Activated T-helper 17 cell treated with anti-CD3 and anti-CD28 coated beads, Interleukin-2, amount 50 U/mL, for 72 hours (primary cell): Measurements from ENCODE around the gene COP1. TPM values are rescaled to one million over a fixed set of nuclear protein-coding genes. Genes with fewer than 3 reads are reported as not detected.
"Not testable (repeated sequence)": the region's sequence is repeated elsewhere in the genome, so short reads cannot be mapped to it uniquely, and the experiment has no call there.

ENCODE experiments used
- ATAC-seq: fragments of 150-1000 bp; cut with Tn5 transposase; replicated peaks from 2 replicates; pipeline ENCODE4 v1.10.0; 2021; ENCODE audit warnings: mild to moderate bottlenecking, moderate library complexity
- H3K27ac Mint-ChIP-seq: one replicate; pipeline ENCODE4 v1.8.0; 2022; ENCODE audit warnings: mixed read lengths
- H3K27me3 Mint-ChIP-seq: one replicate; pipeline ENCODE4 v1.8.0; 2022; ENCODE audit warnings: mixed read lengths
- H3K36me3 Mint-ChIP-seq: one replicate; pipeline ENCODE4 v1.8.0; 2022; ENCODE audit warnings: low read depth, mild to moderate bottlenecking, mixed read lengths
- H3K4me1 Mint-ChIP-seq: one replicate; pipeline ENCODE4 v1.8.0; 2022; ENCODE audit warnings: mixed read lengths
- H3K4me3 Mint-ChIP-seq: one replicate; pipeline ENCODE4 v1.8.0; 2022; ENCODE audit warnings: mild to moderate bottlenecking, mixed read lengths
- H3K9me3 Mint-ChIP-seq: one replicate; pipeline ENCODE4 v1.8.0; 2022; ENCODE audit warnings: mixed read lengths
- total RNA-seq, 2 donors: library from RNA; stranded (reverse); gene quantifications; one replicate each; pipeline ENCODE4 v1.2.3, GENCODE V29; 2022

Gene COP1
- total RNA-seq, 2 donors from 2014 or later: 42.0 to 43.8 TPM

GRCh38 chr1:176058686-176059085, 148.4 kb downstream of the COP1 start:
- no peak overlapping the region for H3K4me3 Mint-ChIP-seq
- H3K27ac Mint-ChIP-seq: no peak overlapping the region
- no peak for ATAC-seq
- H3K36me3 Mint-ChIP-seq: peaks cover 20% of the 10 kb centered on the region
- no peaks in the 10 kb centered on the region for H3K4me1 Mint-ChIP-seq
- no peaks in the 10 kb centered on the region for H3K9me3 Mint-ChIP-seq
- H3K27me3 Mint-ChIP-seq: no peaks in the 10 kb centered on the region

DNA sequence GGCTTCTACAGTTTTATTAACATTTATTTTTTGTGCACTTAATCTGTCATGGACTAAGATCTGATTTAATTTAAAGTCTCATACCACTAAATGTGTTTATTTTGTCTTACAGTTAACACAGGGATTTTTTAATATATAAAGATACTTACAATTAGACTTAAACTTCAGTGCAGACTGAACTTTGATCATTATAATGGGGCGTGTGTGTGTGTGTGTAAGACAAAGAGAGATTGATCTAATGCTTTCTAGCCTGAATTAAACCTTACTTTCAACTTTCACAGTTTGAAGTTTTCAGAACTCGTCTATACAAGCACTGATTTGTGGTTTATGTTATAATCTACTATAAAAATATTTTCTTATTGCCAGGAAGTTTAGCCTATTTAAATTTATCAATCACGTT, 150.8 kb downstream of the COP1 start:
- Mint-ChIP-seq H3K36me3 (peaks cover 14% of the 10 kb centered on the region), H3K4me1 (no peaks in the 10 kb centered on the region), H3K27ac (no peak overlapping the region), H3K9me3 (no peaks in the 10 kb centered on the region), H3K27me3 (no peaks in the 10 kb centered on the region), H3K4me3 (no peak overlapping the region)
- ATAC-seq: no peak

DNA sequence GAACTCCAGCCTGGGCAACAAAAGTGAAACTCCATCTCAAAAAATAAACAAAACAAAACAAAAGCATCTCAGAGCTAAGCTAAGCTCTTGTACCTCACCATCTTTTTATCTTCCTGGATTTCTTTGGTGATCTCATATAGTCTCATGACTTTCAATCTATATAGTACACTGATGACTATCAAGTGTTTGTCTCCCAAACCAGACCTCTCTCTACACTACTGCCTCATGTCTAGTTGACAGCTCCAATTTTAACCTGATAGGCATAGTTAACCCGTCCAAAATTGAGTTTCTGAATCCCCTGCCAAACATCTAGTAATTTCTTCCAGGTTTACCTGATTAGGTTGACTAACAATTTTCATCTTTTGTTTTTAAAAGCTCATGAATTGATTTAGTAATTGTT, 151.7 kb downstream of the COP1 start:
- Mint-ChIP-seq H3K27ac (no peak overlapping the region), H3K27me3 (no peaks in the 10 kb centered on the region), H3K36me3 (peaks cover 8% of the 10 kb centered on the region), H3K9me3 (no peaks in the 10 kb centered on the region), H3K4me1 (no peaks in the 10 kb centered on the region), H3K4me3 (no peak overlapping the region)
- peak; percentile 26 for ATAC-seq

DNA sequence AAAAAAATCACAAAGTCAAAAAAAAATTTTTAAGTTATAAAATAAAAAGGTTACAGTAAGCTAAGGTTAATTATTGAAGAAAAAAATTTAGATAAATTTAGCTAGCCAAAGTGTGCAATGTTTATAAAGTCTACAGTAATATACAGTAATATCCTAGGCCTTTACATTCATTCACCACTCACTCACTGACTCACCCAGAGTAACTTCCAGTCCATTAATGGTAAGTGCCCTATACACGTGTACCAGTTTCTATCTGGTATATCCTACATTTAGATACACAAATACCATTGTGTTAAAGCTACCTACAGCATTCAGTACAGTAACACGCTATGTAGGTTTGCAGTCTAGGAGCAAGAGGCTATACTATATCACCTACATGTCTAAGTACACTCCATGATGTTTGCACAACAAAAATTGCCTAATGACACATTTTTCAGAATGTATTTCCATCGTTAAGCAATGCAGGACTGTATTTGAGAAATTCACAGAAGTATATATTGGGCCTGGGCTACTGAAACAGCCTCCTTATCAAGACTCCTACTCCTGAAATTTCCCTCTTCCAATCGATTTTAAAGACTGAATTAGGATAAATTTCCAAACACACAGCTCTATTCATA, 155.1 kb downstream of the COP1 start:
- no peaks in the 10 kb centered on the region for H3K4me1 Mint-ChIP-seq
- H3K9me3 Mint-ChIP-seq: no peaks in the 10 kb centered on the region
- peaks cover 9% of the 10 kb centered on the region for H3K36me3 Mint-ChIP-seq
- H3K27me3 Mint-ChIP-seq: no peaks in the 10 kb centered on the region
- H3K4me3 Mint-ChIP-seq: no peak overlapping the region
- H3K27ac Mint-ChIP-seq: no peak overlapping the region
- ATAC-seq: no peak

DNA sequence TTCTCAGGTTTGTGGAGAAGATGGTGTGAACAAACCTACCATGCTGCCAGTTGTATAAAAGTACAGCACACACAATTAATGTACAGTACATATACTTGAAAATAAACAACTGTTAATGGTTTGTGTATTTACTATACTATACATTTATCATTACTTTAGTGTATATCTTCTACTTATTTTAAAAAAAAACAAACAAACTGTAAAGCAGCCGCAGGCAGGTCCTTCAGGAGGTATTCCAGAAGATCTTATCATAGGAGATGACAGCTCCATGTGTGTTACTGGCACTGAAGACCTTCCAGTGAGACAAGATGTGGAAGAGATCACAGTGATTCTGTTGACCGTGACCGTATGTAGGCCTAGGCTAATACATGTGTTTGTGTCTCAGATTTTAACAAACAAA, 155.7 kb downstream of the COP1 start:
- H3K27me3 Mint-ChIP-seq: no peaks in the 10 kb centered on the region
- peaks cover 4% of the 10 kb centered on the region for H3K36me3 Mint-ChIP-seq
- no peak overlapping the region for H3K4me3 Mint-ChIP-seq
- no peaks in the 10 kb centered on the region for H3K9me3 Mint-ChIP-seq
- no peak overlapping the region for H3K27ac Mint-ChIP-seq
- ATAC-seq: no peak
- no peaks in the 10 kb centered on the region for H3K4me1 Mint-ChIP-seq

GRCh38 chr1:176049582-176049981, 157.5 kb downstream of the COP1 start:
- ATAC-seq: no peak
- H3K27ac Mint-ChIP-seq: no peak overlapping the region
- no peaks in the 10 kb centered on the region for H3K9me3 Mint-ChIP-seq
- peaks cover 11% of the 10 kb centered on the region for H3K36me3 Mint-ChIP-seq
- no peaks in the 10 kb centered on the region for H3K27me3 Mint-ChIP-seq
- no peak overlapping the region for H3K4me3 Mint-ChIP-seq
- H3K4me1 Mint-ChIP-seq: no peaks in the 10 kb centered on the region

- H3K4me3 Mint-ChIP-seq: no peak overlapping the region
Measured at GRCh38 chr1:176046926-176047325, 160.2 kb downstream of the COP1 start.

GRCh38 chr1:176043537-176043936, 163.5 kb downstream of the COP1 start:
- Mint-ChIP-seq H3K27me3 (no peaks in the 10 kb centered on the region), H3K27ac (no peak overlapping the region)

More at GRCh38 chr1:176046926-176047325, 160.2 kb downstream of the COP1 start:
- Mint-ChIP-seq H3K27ac (no peak overlapping the region), H3K4me1 (no peaks in the 10 kb centered on the region), H3K27me3 (no peaks in the 10 kb centered on the region), H3K36me3 (peaks cover 28% of the 10 kb centered on the region), H3K9me3 (no peaks in the 10 kb centered on the region)
- ATAC-seq: no peak

GRCh38 chr1:176033881-176034280, 173.2 kb downstream of the COP1 start:
- Mint-ChIP-seq H3K9me3 (no peaks in the 10 kb centered on the region), H3K4me3 (no peak overlapping the region), H3K36me3 (peaks cover 84% of the 10 kb centered on the region), H3K27me3 (no peaks in the 10 kb centered on the region), H3K4me1 (peaks cover 3% of the 10 kb centered on the region), H3K27ac (no peak overlapping the region)
- no peak for ATAC-seq

More at GRCh38 chr1:176043537-176043936, 163.5 kb downstream of the COP1 start:
- Mint-ChIP-seq H3K36me3 (peaks cover 58% of the 10 kb centered on the region), H3K4me3 (no peak overlapping the region), H3K9me3 (no peaks in the 10 kb centered on the region), H3K4me1 (no peaks in the 10 kb centered on the region)
- ATAC-seq: no peak

- peaks cover 3% of the 10 kb centered on the region for H3K4me1 Mint-ChIP-seq
- no peak overlapping the region for H3K4me3 Mint-ChIP-seq
- H3K36me3 Mint-ChIP-seq: peaks cover 82% of the 10 kb centered on the region
- no peak for ATAC-seq
- no peak overlapping the region for H3K27ac Mint-ChIP-seq
- no peaks in the 10 kb centered on the region for H3K9me3 Mint-ChIP-seq
- no peaks in the 10 kb centered on the region for H3K27me3 Mint-ChIP-seq
Measured at GRCh38 chr1:176033474-176033873, 173.6 kb downstream of the COP1 start.

DNA sequence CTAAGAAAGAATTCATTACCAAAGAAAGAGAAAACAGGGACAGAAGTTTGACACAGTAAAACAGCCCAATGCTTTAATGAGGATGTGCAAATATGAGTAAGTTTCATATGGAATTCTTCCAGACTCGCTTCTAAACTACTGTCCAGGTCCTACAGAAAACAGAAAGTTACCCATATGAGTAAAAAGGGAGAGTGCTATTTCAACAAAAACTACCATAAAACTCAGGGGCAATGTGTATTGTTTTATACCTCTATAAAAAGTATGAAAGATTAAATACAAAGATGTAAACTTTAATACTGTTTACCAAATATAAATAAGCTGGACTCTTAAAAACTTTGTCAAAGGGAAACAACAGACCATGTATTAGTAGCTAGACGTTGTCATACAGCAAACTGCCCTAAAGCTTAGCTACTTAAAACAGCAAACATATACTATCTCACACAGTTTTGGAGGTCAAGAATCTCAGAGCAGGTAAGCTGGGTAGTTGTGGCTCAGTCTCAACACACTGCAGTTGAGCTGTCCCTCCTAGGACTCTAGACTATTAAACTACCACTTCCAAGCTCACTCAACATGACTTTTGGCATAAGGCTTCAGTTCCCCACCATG, 174.9 kb downstream of the COP1 start:
- Mint-ChIP-seq H3K4me3 (no peak overlapping the region), H3K27ac (peak overlapping the region; percentile 42), H3K4me1 (peaks cover 8% of the 10 kb centered on the region), H3K27me3 (no peaks in the 10 kb centered on the region), H3K36me3 (peaks cover 81% of the 10 kb centered on the region), H3K9me3 (no peaks in the 10 kb centered on the region)
- ATAC-seq: no peak

- H3K4me1 Mint-ChIP-seq: peaks cover 8% of the 10 kb centered on the region
- no peak overlapping the region for H3K27ac Mint-ChIP-seq
- ATAC-seq: no peak
- no peak overlapping the region for H3K4me3 Mint-ChIP-seq
- peaks cover 79% of the 10 kb centered on the region for H3K36me3 Mint-ChIP-seq
- H3K9me3 Mint-ChIP-seq: no peaks in the 10 kb centered on the region
- no peaks in the 10 kb centered on the region for H3K27me3 Mint-ChIP-seq
Measured at GRCh38 chr1:176029609-176030008, 177.5 kb downstream of the COP1 start.

GRCh38 chr1:176029155-176029554, 177.9 kb downstream of the COP1 start:
- H3K4me1 Mint-ChIP-seq: peaks cover 8% of the 10 kb centered on the region
- peaks cover 79% of the 10 kb centered on the region for H3K36me3 Mint-ChIP-seq
- no peaks in the 10 kb centered on the region for H3K27me3 Mint-ChIP-seq
- H3K4me3 Mint-ChIP-seq: no peak overlapping the region
- ATAC-seq: no peak
- H3K9me3 Mint-ChIP-seq: no peaks in the 10 kb centered on the region
- no peak overlapping the region for H3K27ac Mint-ChIP-seq

GRCh38 chr1:176027934-176028333, 179.2 kb downstream of the COP1 start:
- not testable (repeated sequence) for H3K4me3 Mint-ChIP-seq
- ATAC-seq: peak; percentile 92

DNA sequence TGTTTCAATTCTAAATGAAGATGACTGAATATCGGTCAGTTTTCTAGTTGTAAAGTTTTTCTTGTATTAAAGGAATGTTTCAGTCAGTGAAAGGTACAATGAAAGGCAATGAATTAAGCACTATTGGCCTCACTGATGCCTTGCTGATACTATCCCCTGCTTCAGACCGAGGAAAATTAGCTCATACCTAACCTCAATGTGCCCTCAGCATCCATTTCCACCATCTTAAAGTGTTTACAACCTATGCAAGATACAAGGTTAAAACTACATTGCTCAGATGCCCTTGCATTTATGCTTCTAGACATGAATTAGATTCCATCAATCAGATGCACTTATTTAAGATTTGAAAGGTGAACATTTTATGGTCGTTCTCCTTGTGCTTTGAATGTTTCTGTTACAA, 184.5 kb downstream of the COP1 start:
- Mint-ChIP-seq H3K4me3 (no peak overlapping the region), H3K27ac (no peak overlapping the region), H3K9me3 (no peaks in the 10 kb centered on the region), H3K27me3 (no peaks in the 10 kb centered on the region), H3K4me1 (no peaks in the 10 kb centered on the region), H3K36me3 (peaks cover 85% of the 10 kb centered on the region)
- ATAC-seq: no peak

More at GRCh38 chr1:176027934-176028333, 179.2 kb downstream of the COP1 start:
- peak overlapping the region; percentile 43 for H3K27ac Mint-ChIP-seq
- H3K9me3 Mint-ChIP-seq, H3K27me3 Mint-ChIP-seq, H3K4me1 Mint-ChIP-seq: not testable (repeated sequence)
- peaks cover 87% of the 10 kb centered on the region for H3K36me3 Mint-ChIP-seq
